Measurements from ENCODE around the gene MANBA. TPM values are rescaled to one million over a fixed set of nuclear protein-coding genes. Genes with fewer than 3 reads are reported as not detected.

MANBA gene
- total RNA-seq, 4 donors from 2014 or later = 10.4 to 21.7 (median 15.1) TPM

DNA sequence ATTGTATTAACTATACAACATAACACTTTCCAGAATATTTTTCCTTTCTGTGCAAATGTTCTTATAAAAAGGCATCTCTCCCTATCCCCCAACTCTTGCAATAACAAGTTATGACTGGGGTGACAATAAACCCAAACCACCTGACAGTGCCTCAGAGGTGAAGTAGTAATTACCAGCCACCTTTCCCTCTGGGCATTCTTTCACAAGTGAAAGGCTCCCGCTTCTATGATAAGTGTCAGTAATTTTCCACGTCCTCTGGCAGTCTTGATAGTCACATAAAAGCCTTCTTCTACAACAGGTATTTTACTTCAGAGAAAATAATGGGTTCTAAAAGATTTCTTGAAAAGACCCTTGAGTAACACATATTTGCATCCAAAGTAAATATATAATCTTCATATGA is 82.7 kb downstream of the MANBA start:
- TF ChIP-seq, protein P1, sequence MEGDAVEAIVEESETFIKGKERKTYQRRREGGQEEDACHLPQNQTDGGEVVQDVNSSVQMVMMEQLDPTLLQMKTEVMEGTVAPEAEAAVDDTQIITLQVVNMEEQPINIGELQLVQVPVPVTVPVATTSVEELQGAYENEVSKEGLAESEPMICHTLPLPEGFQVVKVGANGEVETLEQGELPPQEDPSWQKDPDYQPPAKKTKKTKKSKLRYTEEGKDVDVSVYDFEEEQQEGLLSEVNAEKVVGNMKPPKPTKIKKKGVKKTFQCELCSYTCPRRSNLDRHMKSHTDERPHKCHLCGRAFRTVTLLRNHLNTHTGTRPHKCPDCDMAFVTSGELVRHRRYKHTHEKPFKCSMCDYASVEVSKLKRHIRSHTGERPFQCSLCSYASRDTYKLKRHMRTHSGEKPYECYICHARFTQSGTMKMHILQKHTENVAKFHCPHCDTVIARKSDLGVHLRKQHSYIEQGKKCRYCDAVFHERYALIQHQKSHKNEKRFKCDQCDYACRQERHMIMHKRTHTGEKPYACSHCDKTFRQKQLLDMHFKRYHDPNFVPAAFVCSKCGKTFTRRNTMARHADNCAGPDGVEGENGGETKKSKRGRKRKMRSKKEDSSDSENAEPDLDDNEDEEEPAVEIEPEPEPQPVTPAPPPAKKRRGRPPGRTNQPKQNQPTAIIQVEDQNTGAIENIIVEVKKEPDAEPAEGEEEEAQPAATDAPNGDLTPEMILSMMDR (IDR thresholded peaks at IDR 0.05) = no peak
- no peak for TF ChIP-seq POLR2A (IDR thresholded peaks at IDR 0.05)
- no peak overlapping the region for H3K4me3 ChIP-seq
- intact Hi-C loops (cut with DNase I) = no loop called here
- no peak for DNase-seq
- 32 to 65% methylated on average over 2 of the region's 2 CpGs for WGBS, 2 donors
- no peaks in the 10 kb centered on the region for H3K27me3 ChIP-seq
- H3K4me1 ChIP-seq = peaks cover 0 to 6% (median 0%) of the 10 kb centered on the region in 3 donors
- peaks cover 0 to 7% (median 0%) of the 10 kb centered on the region in 3 donors for H3K36me3 ChIP-seq
- no peak overlapping the region for H3K27ac ChIP-seq
- no peaks in the 10 kb centered on the region for H3K9me3 ChIP-seq

DNA sequence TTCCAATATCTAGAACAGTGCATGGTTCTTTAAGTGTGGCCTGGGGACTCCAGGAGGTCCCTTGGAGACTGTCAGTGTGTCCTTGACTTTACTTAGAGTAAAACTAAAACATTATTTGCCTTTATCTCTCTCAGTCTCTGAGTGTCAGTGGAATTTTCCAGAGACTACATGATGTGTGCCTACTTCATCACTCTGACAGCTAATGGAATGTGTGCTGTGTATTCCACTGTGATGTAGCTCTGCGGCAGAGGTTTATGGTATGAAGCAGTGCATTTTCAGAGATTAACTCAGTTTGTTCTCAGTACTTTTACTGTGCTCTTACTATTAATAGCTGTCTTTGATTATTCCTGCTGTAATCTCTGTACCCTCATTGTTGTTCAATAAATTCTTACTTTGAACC is 85.6 kb downstream of the MANBA start:
- H3K27ac ChIP-seq = no peak overlapping the region
- H3K9me3 ChIP-seq = no peaks in the 10 kb centered on the region
- H3K4me1 ChIP-seq = peaks cover 0 to 6% (median 0%) of the 10 kb centered on the region in 3 donors
- no peak for DNase-seq
- no peaks in the 10 kb centered on the region for H3K36me3 ChIP-seq
- H3K4me3 ChIP-seq = no peak overlapping the region
- TF ChIP-seq, protein P1 (IDR thresholded peaks at IDR 0.05) = no peak
- no peak for TF ChIP-seq POLR2A (IDR thresholded peaks at IDR 0.05)
- 83 to 92% methylated on average over 1 of the region's 1 CpG for WGBS, 2 donors
- no peaks in the 10 kb centered on the region for H3K27me3 ChIP-seq
- intact Hi-C loops (cut with DNase I) = no loop called here

DNA sequence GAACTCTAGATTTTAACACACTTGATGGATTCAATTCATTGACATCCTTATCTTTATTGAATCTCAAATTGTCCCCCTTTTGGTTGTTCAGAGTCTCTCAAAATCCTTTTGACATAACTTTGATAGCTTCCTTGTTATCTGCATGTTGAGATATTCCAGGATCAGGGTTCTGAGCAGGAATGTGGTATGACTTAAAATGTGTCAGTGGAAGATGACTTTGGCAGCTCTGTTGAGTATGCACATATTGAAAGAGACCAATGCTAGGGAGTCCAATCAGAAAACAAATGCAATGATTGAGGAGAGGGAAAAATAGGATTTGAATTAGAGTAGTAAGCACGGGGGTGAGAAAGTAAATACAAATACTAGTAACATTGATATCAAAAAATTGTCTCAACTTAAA is 93.8 kb downstream of the MANBA start:
- no peaks in the 10 kb centered on the region for H3K9me3 ChIP-seq
- peaks cover 0 to 6% (median 0%) of the 10 kb centered on the region in 3 donors for H3K4me1 ChIP-seq
- H3K36me3 ChIP-seq = peaks cover 0 to 53% (median 0%) of the 10 kb centered on the region in 3 donors
- H3K27ac ChIP-seq = no peak overlapping the region
- intact Hi-C loops (cut with DNase I) = no loop called here
- H3K27me3 ChIP-seq = no peaks in the 10 kb centered on the region
- DNase-seq = no peak
- H3K4me3 ChIP-seq = no peak overlapping the region
- whole genome bisulfite sequencing, 2 donors = 74 to 88% methylated on average over 1 of the region's 1 CpG
- TF ChIP-seq, protein P1 (IDR thresholded peaks at IDR 0.05) = no peak
- no peak for TF ChIP-seq POLR2A (IDR thresholded peaks at IDR 0.05)

DNA sequence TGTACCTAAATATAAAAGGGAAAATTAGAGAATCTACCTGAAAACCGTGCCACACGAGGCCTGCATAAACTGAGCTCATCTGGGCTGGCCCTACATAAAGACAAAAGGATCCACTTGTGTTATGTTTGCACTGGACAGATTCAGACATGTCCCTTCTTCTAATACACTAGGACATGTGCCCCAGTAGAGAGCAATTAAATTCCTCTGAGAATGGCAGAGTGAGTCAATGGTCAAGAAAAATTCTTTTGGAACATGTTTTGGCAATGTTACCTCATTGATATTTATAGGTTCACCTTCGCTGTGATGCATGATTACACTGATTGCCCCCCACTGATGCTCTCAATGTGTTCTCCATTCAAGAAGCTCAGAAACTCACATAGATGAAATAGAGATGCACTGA is 95.2 kb downstream of the MANBA start:
- intact Hi-C loops (cut with DNase I) = no loop called here
- TF ChIP-seq, protein P1 (IDR thresholded peaks at IDR 0.05) = no peak
- no peak for TF ChIP-seq POLR2A (IDR thresholded peaks at IDR 0.05)
- WGBS, 2 donors = 29 to 57% methylated on average over 3 of the region's 3 CpGs
- Histone ChIP-seq H3K4me3 (no peak overlapping the region), H3K4me1 (peaks cover 0 to 6% (median 0%) of the 10 kb centered on the region in 3 donors), H3K27ac (no peak overlapping the region), H3K36me3 (peaks cover 0 to 53% (median 0%) of the 10 kb centered on the region in 3 donors), H3K9me3 (no peaks in the 10 kb centered on the region), H3K27me3 (no peaks in the 10 kb centered on the region)
- no peak for DNase-seq

DNA sequence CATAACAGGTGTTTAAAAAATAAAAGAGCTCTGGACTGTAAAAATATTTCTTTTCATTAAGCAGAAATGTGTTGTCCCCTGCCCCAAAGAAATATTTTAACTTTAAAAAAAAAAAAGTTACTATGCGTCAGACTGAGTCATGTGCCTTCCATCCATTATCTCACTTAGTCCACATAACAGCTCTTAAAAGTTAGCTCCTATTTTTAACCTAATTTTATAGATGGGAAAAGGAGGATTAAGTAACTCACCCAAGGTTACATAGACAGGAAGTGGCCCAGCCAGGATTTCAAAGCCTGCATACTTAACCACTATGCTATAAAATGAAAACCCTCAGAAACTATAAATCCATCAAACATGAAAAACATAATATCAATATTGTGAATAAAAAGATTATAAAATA is 97.7 kb downstream of the MANBA start:
- Histone ChIP-seq H3K4me1 (peaks cover 0 to 6% (median 0%) of the 10 kb centered on the region in 3 donors), H3K36me3 (peaks cover 0 to 51% (median 0%) of the 10 kb centered on the region in 3 donors), H3K27ac (no peak overlapping the region), H3K4me3 (no peak overlapping the region), H3K9me3 (no peaks in the 10 kb centered on the region), H3K27me3 (no peaks in the 10 kb centered on the region)
- intact Hi-C loops (cut with DNase I) = no loop called here
- DNase-seq = no peak
- TF ChIP-seq POLR2A (IDR thresholded peaks at IDR 0.05) = no peak
- TF ChIP-seq, protein P1 (IDR thresholded peaks at IDR 0.05) = no peak
- 80 to 93% methylated on average over 1 of the region's 1 CpG for WGBS, 2 donors

Measured in esophagus squamous epithelium (tissue), 5 donors.